Lower leg skin (tissue), 3 donors: ENCODE measurements around the gene TCEANC2.

Experiments used
- POLR2A ChIP-seq, 2 donors: fragments of 450-650 bp; IDR thresholded peaks; one replicate each; pipeline ENCODE4 v1.6.1; 2016 to 2017; ENCODE audit warnings: antibody characterized with exemption in 2 of 2, mild to moderate bottlenecking in 1 of 2, moderate library complexity in 1 of 2
- TF ChIP-seq, protein P1 (sequence below), 3 donors: fragments of 450-650 bp; IDR thresholded peaks; one replicate each; pipeline ENCODE4 v1.5.1; 2016; ENCODE audit warnings: antibody characterized with exemption in 3 of 3, mild to moderate bottlenecking in 3 of 3, moderate library complexity in 2 of 3

DNA sequence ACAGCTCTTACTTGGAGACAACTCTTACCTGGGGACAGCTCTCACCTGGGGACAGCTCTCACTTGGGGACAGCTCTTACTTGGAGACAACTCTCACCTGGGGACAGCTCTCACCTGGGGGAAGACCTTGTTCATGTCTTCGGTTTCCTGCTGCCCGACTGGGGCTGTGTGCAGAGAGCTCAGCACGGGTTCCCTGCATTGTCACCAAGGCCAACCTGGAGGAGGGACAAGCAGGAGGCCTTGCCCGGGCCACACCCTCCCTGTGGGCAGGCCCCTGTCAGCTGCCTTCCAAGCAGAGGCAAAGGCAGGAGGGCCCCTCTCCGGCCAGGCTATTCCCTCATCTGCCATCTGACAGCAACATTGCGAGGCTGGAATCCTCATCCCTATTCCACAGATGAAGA lies 35.4 kb upstream of the TCEANC2 start, which contains the start of gene LDLRAD1:
- TF ChIP-seq POLR2A (IDR thresholded peaks at IDR 0.05), result no peak
- TF ChIP-seq, protein P1, sequence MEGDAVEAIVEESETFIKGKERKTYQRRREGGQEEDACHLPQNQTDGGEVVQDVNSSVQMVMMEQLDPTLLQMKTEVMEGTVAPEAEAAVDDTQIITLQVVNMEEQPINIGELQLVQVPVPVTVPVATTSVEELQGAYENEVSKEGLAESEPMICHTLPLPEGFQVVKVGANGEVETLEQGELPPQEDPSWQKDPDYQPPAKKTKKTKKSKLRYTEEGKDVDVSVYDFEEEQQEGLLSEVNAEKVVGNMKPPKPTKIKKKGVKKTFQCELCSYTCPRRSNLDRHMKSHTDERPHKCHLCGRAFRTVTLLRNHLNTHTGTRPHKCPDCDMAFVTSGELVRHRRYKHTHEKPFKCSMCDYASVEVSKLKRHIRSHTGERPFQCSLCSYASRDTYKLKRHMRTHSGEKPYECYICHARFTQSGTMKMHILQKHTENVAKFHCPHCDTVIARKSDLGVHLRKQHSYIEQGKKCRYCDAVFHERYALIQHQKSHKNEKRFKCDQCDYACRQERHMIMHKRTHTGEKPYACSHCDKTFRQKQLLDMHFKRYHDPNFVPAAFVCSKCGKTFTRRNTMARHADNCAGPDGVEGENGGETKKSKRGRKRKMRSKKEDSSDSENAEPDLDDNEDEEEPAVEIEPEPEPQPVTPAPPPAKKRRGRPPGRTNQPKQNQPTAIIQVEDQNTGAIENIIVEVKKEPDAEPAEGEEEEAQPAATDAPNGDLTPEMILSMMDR (IDR thresholded peaks at IDR 0.05), result no peak
